Body of pancreas (tissue), 4 donors: ENCODE results near the gene CLEC10A. TPM values are rescaled to one million over a fixed set of nuclear protein-coding genes. Genes with fewer than 3 reads are reported as not detected.

Experiments used
- ATAC-seq: fragments of 150-250 bp; one replicate; pipeline ENCODE4 v1.9.1; 2016
- DNase-seq, 4 donors: peaks; one replicate each; pipeline ENCODE4 v3.0.0-alpha.2; 2019
- H3K27ac ChIP-seq, 4 donors: fragments of 200-600 bp; sonication (generic); 1 replicate in 3 of 4; 2 replicates in 1 of 4; pipeline versions ENCODE4 v1.5.1 to v1.6.1; 2016 to 2019; ENCODE audit warnings: mild to moderate bottlenecking in 1 of 4, mixed read lengths in 1 of 4, moderate library complexity in 1 of 4
- H3K27me3 ChIP-seq, 2 donors: fragments of 200-600 bp; sonication (generic); one replicate each; pipeline ENCODE4 v1.6.0; 2016; ENCODE audit warnings: mild to moderate bottlenecking in 1 of 2
- H3K36me3 ChIP-seq, 2 donors: fragments of 200-600 bp; sonication (generic); replicated peaks in 1 of 2; 2 replicates each; pipeline ENCODE4 v1.5.1; 2016; ENCODE audit warnings: low read depth in 2 of 2; ENCODE audit not compliant: insufficient read depth in 1 of 2
- H3K4me1 ChIP-seq: fragments of 200-600 bp; sonication (generic); one replicate; pipeline ENCODE4 v1.6.0; 2016
- H3K4me3 ChIP-seq, 2 donors: fragments of 200-600 bp; sonication (generic); 1 replicate in 1 of 2; 2 replicates in 1 of 2; pipeline ENCODE4 v1.5.1; 2016 to 2019
- H3K9me3 ChIP-seq, 3 donors: fragments of 200-600 bp; sonication (generic); 1 replicate in 2 of 3; 2 replicates in 1 of 3; pipeline ENCODE4 v1.5.1; 2016
- CTCF ChIP-seq, 7 experiments: fragments of 450-650 bp in 4 of 7; fragments of 200-600 bp in 3 of 7; sonication (generic) in 3 of 7; IDR thresholded peaks; one replicate each; pipeline ENCODE4 v1.5.1; 2016 to 2019; ENCODE audit warnings: antibody characterized with exemption in 7 of 7
- POLR2A ChIP-seq, 3 donors: fragments of 450-650 bp; IDR thresholded peaks; one replicate each; pipeline ENCODE4 v1.6.1; 2016; ENCODE audit warnings: antibody characterized with exemption in 3 of 3, mild to moderate bottlenecking in 2 of 3
- WGBS, 2 donors: methylation state at CpG; one replicate each; pipeline ENCODE4 v1.1.5; 2017; 5-methylcytosine and 5-hydroxymethylcytosine counted together
- intact Hi-C: fragments of 100-400 bp; cut with DNase I; formaldehyde crosslinking; loops from one replicate; pipeline ENCODE4 v1.15.1; 2023
- small RNA-seq: library from RNA; depleted of rRNA; stranded (forward); fragments of <200 nt; gene quantifications from one replicate; pipeline ENCODE3, GENCODE V24; 2016
- total RNA-seq, 2 donors: library from RNA; depleted of rRNA; stranded (reverse); fragments of >200 nt; gene quantifications; one replicate each; pipeline ENCODE4 v1.1.0, GENCODE V29; 2016

CLEC10A gene
- total RNA-seq, 2 donors from 2014 or later, result 0.33 to 1.0 TPM

- intact Hi-C loops, result loop anchor here (10.0 kb wide), 1 partner anchor 184 kb away; no protein-coding TSS in a partner anchor
- no peaks in the 10 kb centered on the region for H3K9me3 ChIP-seq
- no peak overlapping the region for H3K27ac ChIP-seq
- TF ChIP-seq CTCF (IDR thresholded peaks at IDR 0.05) (no peak), POLR2A (IDR thresholded peaks at IDR 0.05) (no peak)
- H3K27me3 ChIP-seq, result no peaks in the 10 kb centered on the region
- WGBS, 2 donors, result 78 to 83% methylated on average over 3 of the region's 3 CpGs
- ATAC-seq, result no peak
- no peak overlapping the region for H3K4me3 ChIP-seq
- H3K4me1 ChIP-seq, result no peaks in the 10 kb centered on the region
- no peak for DNase-seq
- H3K36me3 ChIP-seq, result no peaks in the 10 kb centered on the region
Measured at GRCh38 chr17:7029096-7029495, 51.0 kb downstream of the CLEC10A start.

- Histone ChIP-seq H3K27me3 (no peaks in the 10 kb centered on the region), H3K4me3 (no peak overlapping the region), H3K4me1 (peaks cover 17% of the 10 kb centered on the region), H3K36me3 (no peaks in the 10 kb centered on the region), H3K27ac (no peak overlapping the region), H3K9me3 (no peaks in the 10 kb centered on the region)
- TF ChIP-seq POLR2A (IDR thresholded peaks at IDR 0.05), result no peak
- no peak for TF ChIP-seq CTCF (IDR thresholded peaks at IDR 0.05)
- 65 to 79% methylated on average over 5 to 12 of the region's 13 CpGs for WGBS, 2 donors
- DNase-seq (no peak), ATAC-seq (no peak)
- intact Hi-C loops, result loop anchor here (10.0 kb wide), 1 partner anchor 183 kb away; no protein-coding TSS in a partner anchor
Measured at GRCh38 chr17:7027335-7027734, 52.7 kb downstream of the CLEC10A start.

GRCh38 chr17:7026471-7027115, 53.5 kb downstream of the CLEC10A start:
- H3K27ac ChIP-seq, result no peak overlapping the region
- DNase-seq (no peak), ATAC-seq (no peak)
- H3K4me3 ChIP-seq, result no peak overlapping the region
- 75 to 77% methylated on average over 17 to 29 of the region's 29 CpGs for WGBS, 2 donors
- no peaks in the 10 kb centered on the region for H3K27me3 ChIP-seq
- intact Hi-C loops, result loop anchor here (10.0 kb wide), 1 partner anchor 182 kb away; no protein-coding TSS in a partner anchor
- no peaks in the 10 kb centered on the region for H3K9me3 ChIP-seq
- TF ChIP-seq CTCF (IDR thresholded peaks at IDR 0.05) (no peak), POLR2A (IDR thresholded peaks at IDR 0.05) (no peak)
- no peaks in the 10 kb centered on the region for H3K36me3 ChIP-seq
- H3K4me1 ChIP-seq, result peaks cover 24% of the 10 kb centered on the region

GRCh38 chr17:7025245-7025644, 54.8 kb downstream of the CLEC10A start:
- 50 to 64% methylated on average over 1 of the region's 1 CpG for WGBS, 2 donors
- DNase-seq (no peak), ATAC-seq (no peak)
- Histone ChIP-seq H3K4me1 (peaks cover 28% of the 10 kb centered on the region), H3K27ac (no peak overlapping the region), H3K36me3 (no peaks in the 10 kb centered on the region), H3K4me3 (no peak overlapping the region), H3K9me3 (no peaks in the 10 kb centered on the region), H3K27me3 (no peaks in the 10 kb centered on the region)
- intact Hi-C loops, result loop anchor here (10.0 kb wide), 1 partner anchor 180 kb away; no protein-coding TSS in a partner anchor
- TF ChIP-seq CTCF (IDR thresholded peaks at IDR 0.05) (no peak), POLR2A (IDR thresholded peaks at IDR 0.05) (no peak)

Small RNAs within 50 kb of the gene (small RNA-seq; reads per million reads assigned to genes)
- not detected for gene AC120057.1

Other genes starting within 250 kb of the CLEC10A start
- not detected for gene TEKT1, start 248.5 kb downstream of the CLEC10A start, total RNA-seq
- not detected for gene ALOX12, start 84.2 kb downstream of the CLEC10A start, total RNA-seq
- 10 to 100 TPM in 1 of 2 donors, 1 to 10 TPM in 1; 9.9 to 87.4 TPM for gene RNASEK, start 67.6 kb downstream of the CLEC10A start, total RNA-seq
- gene BCL6B, start 57.2 kb downstream of the CLEC10A start, total RNA-seq, result 1 to 10 TPM; 1.6 to 8.9 TPM
- 1 to 10 TPM in 1 of 2 donors, not detected in 1; 1.6 TPM for gene SLC16A13, start 44.2 kb downstream of the CLEC10A start, total RNA-seq
- 10 to 100 TPM in 1 of 2 donors, 1 to 10 TPM in 1; 4.2 to 10.9 TPM for gene SLC16A11, start 36.2 kb downstream of the CLEC10A start, total RNA-seq
- gene ASGR2, start 34.6 kb upstream of the CLEC10A start, total RNA-seq, result not detected
- gene ASGR1, start 99.1 kb upstream of the CLEC10A start, total RNA-seq, result 1 to 10 TPM in 1 of 2 donors, not detected in 1; 4.6 TPM
- gene DLG4, start 139.6 kb upstream of the CLEC10A start, total RNA-seq, result 1 to 10 TPM; 3.6 to 9.3 TPM
- gene ACADVL, start 139.7 kb upstream of the CLEC10A start, total RNA-seq, result 1,000 to 10,000 TPM in 1 of 2 donors, 100 to 1,000 TPM in 1; 887 to 1,901 TPM
- 10 to 100 TPM; 19.5 to 41.5 TPM for gene DVL2, start 154.3 kb upstream of the CLEC10A start, total RNA-seq
- gene PHF23, start 159.2 kb upstream of the CLEC10A start, total RNA-seq, result 10 to 100 TPM; 11.9 to 15.8 TPM
- gene GABARAP, start 162.2 kb upstream of the CLEC10A start, total RNA-seq, result 100 to 1,000 TPM; 145 to 482 TPM
- 10 to 100 TPM; 33.5 to 44.8 TPM for gene CTDNEP1, start 171.5 kb upstream of the CLEC10A start, total RNA-seq
- gene ELP5, start 172.0 kb upstream of the CLEC10A start, total RNA-seq, result 10 to 100 TPM; 10.2 to 16.3 TPM
- gene CLDN7, start 182.2 kb upstream of the CLEC10A start, total RNA-seq, result 10 to 100 TPM; 72.9 to 92.3 TPM
- gene SLC2A4, start 201.5 kb upstream of the CLEC10A start, total RNA-seq, result 10 to 100 TPM in 1 of 2 donors, 1 to 10 TPM in 1; 1.3 to 10.5 TPM
- 1 to 10 TPM in 1 of 2 donors, under 1 TPM in 1; 0.26 to 1.3 TPM for gene YBX2, start 214.4 kb upstream of the CLEC10A start, total RNA-seq
- gene EIF5A, start 227.4 kb upstream of the CLEC10A start, total RNA-seq, result 100 to 1,000 TPM in 1 of 2 donors, 10 to 100 TPM in 1; 97.0 to 134 TPM
- 10 to 100 TPM; 71.9 to 75.8 TPM for gene GPS2, start 235.1 kb upstream of the CLEC10A start, total RNA-seq
- gene NEURL4, start 249.1 kb upstream of the CLEC10A start, total RNA-seq, result 10 to 100 TPM; 28.8 to 41.2 TPM